ENCODE data around the gene GINS2. TPM values are rescaled to one million over a fixed set of nuclear protein-coding genes. Genes with fewer than 3 reads are reported as not detected.

Gene GINS2
- total and polyA plus RNA-seq, 2 experiments from 2014 or later: 40.5 to 44.4 TPM

GRCh38 chr16:85717393-85718152, 28.8 kb upstream of the GINS2 start (continued):
- TF ChIP-seq STAT1 (IDR thresholded peaks at IDR 0.05; ENCODE audit: unreplicated experiment): no peak
- no peak for TF ChIP-seq ZNF114 (CRISPR knock-in tag; IDR thresholded peaks at IDR 0.05)
- TF ChIP-seq CTCF (conservative IDR thresholded peaks at IDR 0.05; ENCODE audit: low read depth in 2 of 2): peak; percentile 77 to 87
- no peak for TF ChIP-seq JUNB (IDR thresholded peaks at IDR 0.05; ENCODE audit: unreplicated experiment)

- Histone ChIP-seq H3K27ac (ENCODE audit: low read depth) (no peak overlapping the region), H3K4me1 (ENCODE audit: insufficient read depth) (no peaks in the 10 kb centered on the region; the same call in 1 of the 2 replicates), H2AFZ (no peak overlapping the region), H4K20me1 (replicated peaks; ENCODE audit: insufficient read depth) (0 out of 2 replicates have a peak, but pooled peaks cover 4% of the 10 kb centered on the region), H3F3A (replicated peaks; ENCODE audit: low read depth) (peaks cover 5% of the 10 kb centered on the region), H3K36me3 (ENCODE audit: insufficient read depth) (no peaks in the 10 kb centered on the region), H3K27me3 (ENCODE audit: insufficient read depth) (no peaks in the 10 kb centered on the region), H3K9me2 (ENCODE audit: insufficient read depth) (no peaks in the 10 kb centered on the region), H3K4me3 (no peak overlapping the region), H3K79me2 (replicated peaks; ENCODE audit: insufficient read depth) (no peaks in the 10 kb centered on the region), H3K4me2 (no peak overlapping the region)
- no peak for ATAC-seq
- peaks cover 8% of the 10 kb centered on the region; the same call in 2 of the 3 replicates for H3K9me3 Mint-ChIP-seq
- peaks cover 14% of the 10 kb centered on the region for H3K36me3 Mint-ChIP-seq (ENCODE audit: low read depth)
- DNase-seq (ENCODE audit: low spot score): no peak
- H3K4me3 Mint-ChIP-seq: no peak overlapping the region
- H3K27ac Mint-ChIP-seq: no peak overlapping the region
- H3K27me3 Mint-ChIP-seq (ENCODE audit: insufficient read depth, low read depth, poor library complexity): peaks cover 17% of the 10 kb centered on the region
- H3K4me1 Mint-ChIP-seq: peaks cover 16% of the 10 kb centered on the region
- TF ChIP-seq ZNF331 (CRISPR knock-in tag; IDR thresholded peaks at IDR 0.05; ENCODE audit: low read depth): no peak
- TF ChIP-seq ZNF114 (CRISPR knock-in tag; IDR thresholded peaks at IDR 0.05): no peak
- no peak for TF ChIP-seq ZNF462 (CRISPR knock-in tag; IDR thresholded peaks at IDR 0.05)
- no peak for TF ChIP-seq REST (IDR thresholded peaks at IDR 0.05; ENCODE audit: unreplicated experiment)
- TF ChIP-seq EZH2 (IDR thresholded peaks at IDR 0.05; ENCODE audit: low read depth, unreplicated experiment): no peak
- no peak for TF ChIP-seq CREB1 (CRISPR knock-in tag; IDR thresholded peaks at IDR 0.05; ENCODE audit: low read depth)
- TF ChIP-seq EZH2phosphoT487 (IDR thresholded peaks at IDR 0.05; ENCODE audit: unreplicated experiment): no peak
- no peak for TF ChIP-seq POLR2AphosphoS5 (IDR thresholded peaks at IDR 0.05; ENCODE audit: low read depth)
Observed at GRCh38 chr16:85716680-85717038, 27.9 kb upstream of the GINS2 start.
